Heart left ventricle (tissue), 13 donors: ENCODE results near the gene GARIN1A.
"Not testable (repeated sequence)": the region's sequence is repeated elsewhere in the genome, so short reads cannot be mapped to it uniquely, and the experiment has no call there.

ENCODE experiments used
- POLR2A ChIP-seq, 2 donors: fragments of 450-650 bp; IDR thresholded peaks; one replicate each; pipeline ENCODE4 v1.6.1; 2017; ENCODE audit warnings: antibody characterized with exemption in 2 of 2, mild to moderate bottlenecking in 2 of 2, moderate library complexity in 2 of 2
- TF ChIP-seq, protein P1 (sequence below), 12 donors: fragments of 200-600 bp; sonication (generic) in 4 of 12; IDR thresholded peaks; one replicate each; pipeline versions ENCODE4 v1.5.0 to v1.8.0; 2018 to 2022; ENCODE audit warnings: antibody characterized with exemption in 12 of 12, mild to moderate bottlenecking in 5 of 12
- donor health status: ischemic (EF 13 %, LVEDD 7.1; RV severe dilation, severe dysfunction).
- donor health status: DM: no; HTN: yes; CAD: no.
- donor health status: DM: no; HTN: no; CAD: no.
- donor health status: ischemic (EF 25% LVEDD 6.9; RV normal size, moderate dysfunction).
- donor health status: ischemic (EF 25% LVEDD 5.7; RV mildly dilated, moderate dysfunction).
- donor health status: ischemic (EF 35%, LVEDD 5.7; RV mildly dilated, moderate dysfunction).
- donor health status: nonischemic (EF 11% LVEDD 7.7; RV severe dilation, severe dysfunction).
- donor health status: DM: yes; HTN: yes; CAD: no.
- donor health status: PGD.
- donor health status: ischemic (EF 29% LVEDD 5.4; RV normal size, mild dysfunction).
- donor health status: nonischemic (EF 23%, LVEDD 6.1; RV moderate dilation, normal function).

DNA sequence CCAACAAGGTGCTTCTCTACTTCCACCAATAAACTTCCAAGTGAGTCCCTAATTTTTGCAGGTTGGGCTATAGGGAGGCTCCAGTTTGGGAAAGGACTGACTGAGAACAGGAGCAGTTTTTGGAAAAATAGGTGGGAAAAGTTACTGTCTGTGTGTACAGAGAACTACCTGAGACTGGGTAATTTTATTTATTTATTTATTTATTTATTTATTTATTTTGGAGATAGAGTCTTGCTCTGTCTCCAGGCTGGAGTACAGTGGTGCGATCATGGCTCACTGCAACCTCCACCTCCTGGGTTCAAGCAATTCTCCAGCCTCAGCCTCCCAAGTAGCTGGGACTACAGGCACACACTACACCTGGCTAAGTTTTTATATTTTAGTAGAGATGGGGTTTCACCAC is 11.2 kb downstream of the GARIN1A start:
- TF ChIP-seq, protein P1, sequence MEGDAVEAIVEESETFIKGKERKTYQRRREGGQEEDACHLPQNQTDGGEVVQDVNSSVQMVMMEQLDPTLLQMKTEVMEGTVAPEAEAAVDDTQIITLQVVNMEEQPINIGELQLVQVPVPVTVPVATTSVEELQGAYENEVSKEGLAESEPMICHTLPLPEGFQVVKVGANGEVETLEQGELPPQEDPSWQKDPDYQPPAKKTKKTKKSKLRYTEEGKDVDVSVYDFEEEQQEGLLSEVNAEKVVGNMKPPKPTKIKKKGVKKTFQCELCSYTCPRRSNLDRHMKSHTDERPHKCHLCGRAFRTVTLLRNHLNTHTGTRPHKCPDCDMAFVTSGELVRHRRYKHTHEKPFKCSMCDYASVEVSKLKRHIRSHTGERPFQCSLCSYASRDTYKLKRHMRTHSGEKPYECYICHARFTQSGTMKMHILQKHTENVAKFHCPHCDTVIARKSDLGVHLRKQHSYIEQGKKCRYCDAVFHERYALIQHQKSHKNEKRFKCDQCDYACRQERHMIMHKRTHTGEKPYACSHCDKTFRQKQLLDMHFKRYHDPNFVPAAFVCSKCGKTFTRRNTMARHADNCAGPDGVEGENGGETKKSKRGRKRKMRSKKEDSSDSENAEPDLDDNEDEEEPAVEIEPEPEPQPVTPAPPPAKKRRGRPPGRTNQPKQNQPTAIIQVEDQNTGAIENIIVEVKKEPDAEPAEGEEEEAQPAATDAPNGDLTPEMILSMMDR (IDR thresholded peaks at IDR 0.05) = not testable (repeated sequence)
- not testable (repeated sequence) for TF ChIP-seq POLR2A (IDR thresholded peaks at IDR 0.05)
